ENCODE measurements around the gene ADGRA1.

GRCh38 chr10:133107442-133107841, 19.7 kb downstream of the ADGRA1 start:
- TF ChIP-seq ARNTL (CRISPR knock-in tag; IDR thresholded peaks at IDR 0.05; ENCODE audit: borderline replicate concordance, low read depth), result no peak
- no peak for TF ChIP-seq POU6F1 (CRISPR knock-in tag; IDR thresholded peaks at IDR 0.05; ENCODE audit: borderline replicate concordance, low read depth)
